H9 (cell line): Measurements from ENCODE around the gene OR6S1. TPM values are rescaled to one million over a fixed set of nuclear protein-coding genes. Genes with fewer than 3 reads are reported as not detected.

Experiments used
- DNase-seq: peaks from one replicate; pipeline ENCODE4 v3.0.0-alpha.2; 2017
- H2AFZ ChIP-seq: one replicate; pipeline ENCODE4 v1.6.1; 2013; ENCODE audit warnings: mild to moderate bottlenecking, low read length, control low read depth, moderate library complexity
- H2AK5ac ChIP-seq: 2 replicates; pipeline ENCODE4 v1.6.1; 2013; ENCODE audit warnings: low read length, control low read depth, mixed read lengths; ENCODE audit not compliant: insufficient read length
- H2BK120ac ChIP-seq: one replicate; pipeline ENCODE4 v1.6.1; 2013; ENCODE audit warnings: low read depth, mild to moderate bottlenecking, low read length, control low read depth, inconsistent platforms; ENCODE audit not compliant: poor library complexity, severe bottlenecking
- H2BK12ac ChIP-seq: 2 replicates; pipeline ENCODE4 v1.6.1; 2013; ENCODE audit warnings: low read length, control low read depth, mixed read lengths, low read depth; ENCODE audit not compliant: insufficient read length
- H2BK15ac ChIP-seq: 2 replicates; pipeline ENCODE4 v1.6.1; 2013; ENCODE audit warnings: low read depth, low read length, control low read depth
- H2BK20ac ChIP-seq: one replicate; pipeline ENCODE4 v1.6.1; 2013; ENCODE audit warnings: low read depth, mild to moderate bottlenecking, low read length, control low read depth, inconsistent platforms; ENCODE audit not compliant: poor library complexity, severe bottlenecking
- H2BK5ac ChIP-seq: 2 replicates; pipeline ENCODE4 v1.6.1; 2013; ENCODE audit warnings: low read length, control low read depth, mixed read lengths; ENCODE audit not compliant: insufficient read length
- H3K14ac ChIP-seq: 2 replicates; pipeline ENCODE4 v1.6.1; 2013; ENCODE audit warnings: low read length, control low read depth; ENCODE audit not compliant: insufficient read depth
- H3K18ac ChIP-seq: 2 replicates; pipeline ENCODE4 v1.6.1; 2013; ENCODE audit warnings: low read depth, mild to moderate bottlenecking, mixed read lengths, low read length, control low read depth; ENCODE audit not compliant: insufficient read length
- H3K23ac ChIP-seq: 2 replicates; pipeline ENCODE4 v1.6.1; 2013; ENCODE audit warnings: low read length, control low read depth, mixed read lengths, low read depth; ENCODE audit not compliant: insufficient read length
- H3K23me2 ChIP-seq: 2 replicates; pipeline ENCODE4 v1.6.1; 2013; ENCODE audit warnings: low read depth, mild to moderate bottlenecking, mixed read lengths, low read length, control low read depth; ENCODE audit not compliant: insufficient read length, poor library complexity, severe bottlenecking
- H3K27ac ChIP-seq: 2 replicates; pipeline ENCODE4 v1.5.1; 2013; ENCODE audit warnings: low read length, control low read depth, mixed read lengths, low read depth; ENCODE audit not compliant: insufficient read length
- H3K27me3 ChIP-seq: 2 replicates; pipeline ENCODE4 v1.6.1; 2013; ENCODE audit warnings: low read length, control low read depth, inconsistent platforms; ENCODE audit not compliant: insufficient read depth
- H3K4ac ChIP-seq: 2 replicates; pipeline ENCODE4 v1.6.1; 2013; ENCODE audit warnings: low read depth, mild to moderate bottlenecking, control low read depth, inconsistent platforms, low read length, moderate library complexity
- H3K4me1 ChIP-seq: 2 replicates; pipeline ENCODE4 v1.6.1; 2013; ENCODE audit warnings: low read length, control low read depth, inconsistent platforms; ENCODE audit not compliant: insufficient read depth
- H3K4me2 ChIP-seq: 2 replicates; pipeline ENCODE4 v1.6.1; 2013; ENCODE audit warnings: low read length, control low read depth, mixed read lengths; ENCODE audit not compliant: insufficient read length, insufficient read depth
- H3K56ac ChIP-seq: 2 replicates; pipeline ENCODE4 v1.6.1; 2013; ENCODE audit warnings: low read depth, mild to moderate bottlenecking, mixed read lengths, low read length, control low read depth; ENCODE audit not compliant: insufficient read length
- H3K79me1 ChIP-seq: 2 replicates; pipeline ENCODE4 v1.6.1; 2013; ENCODE audit warnings: low read depth, mild to moderate bottlenecking, moderate library complexity, low read length, control low read depth, inconsistent platforms; ENCODE audit not compliant: insufficient read depth, poor library complexity, severe bottlenecking
- H3K79me2 ChIP-seq: 2 replicates; pipeline ENCODE4 v1.6.1; 2013; ENCODE audit warnings: low read length, control low read depth, inconsistent platforms; ENCODE audit not compliant: insufficient read depth
- H3K9ac ChIP-seq: 2 replicates; pipeline ENCODE4 v1.6.1; 2013; ENCODE audit warnings: low read length, control low read depth, mixed read lengths; ENCODE audit not compliant: insufficient read length; ENCODE audit errors: extremely low read depth
- H3K9me3 ChIP-seq: one replicate; pipeline ENCODE4 v1.6.1; 2013; ENCODE audit warnings: low read depth, low read length, inconsistent platforms; ENCODE audit not compliant: control insufficient read depth
- H3T11ph ChIP-seq: one replicate; pipeline ENCODE4 v1.6.1; 2013; ENCODE audit warnings: mild to moderate bottlenecking, low read length, control low read depth, inconsistent platforms
- H4K20me1 ChIP-seq: one replicate; pipeline ENCODE4 v1.6.1; 2013; ENCODE audit not compliant: control insufficient read depth, insufficient read length, insufficient read depth
- H4K5ac ChIP-seq: 2 replicates; pipeline ENCODE4 v1.6.1; 2013; ENCODE audit warnings: low read depth, mild to moderate bottlenecking, mixed read lengths, low read length, control low read depth; ENCODE audit not compliant: insufficient read length
- H4K8ac ChIP-seq: replicated peaks from 2 replicates; pipeline ENCODE4 v1.6.1; 2013; ENCODE audit warnings: low read length, control low read depth, mixed read lengths, low read depth; ENCODE audit not compliant: insufficient read length
- H4K91ac ChIP-seq: 2 replicates; pipeline ENCODE4 v1.6.1; 2013; ENCODE audit warnings: low read depth, mild to moderate bottlenecking, moderate library complexity, mixed read lengths, low read length, control low read depth; ENCODE audit not compliant: insufficient read length
- H3K27ac Mint-ChIP-seq, 3 experiments: 2 replicates in 2 of 3; 3 replicates in 1 of 3; pipeline ENCODE4 v1.8.0; 2020 to 2021; ENCODE audit warnings: mixed read lengths in 3 of 3, mild to moderate bottlenecking in 1 of 3, moderate library complexity in 1 of 3
- H3K27me3 Mint-ChIP-seq: 2 replicates; pipeline ENCODE4 v1.8.0; 2021; ENCODE audit warnings: low read depth, mild to moderate bottlenecking, moderate library complexity, mixed read lengths
- H3K36me3 Mint-ChIP-seq, 3 experiments: 2 replicates in 2 of 3; 3 replicates in 1 of 3; pipeline ENCODE4 v1.8.0; 2020 to 2021; ENCODE audit warnings: low read depth in 3 of 3, mixed read lengths in 3 of 3; ENCODE audit not compliant: insufficient read depth in 1 of 3
- H3K4me1 Mint-ChIP-seq, 2 experiments: 2 replicates each; pipeline ENCODE4 v1.8.0; 2020; ENCODE audit warnings: mixed read lengths in 2 of 2
- H3K4me3 Mint-ChIP-seq, 2 experiments: 2 replicates in 1 of 2; 3 replicates in 1 of 2; pipeline ENCODE4 v1.8.0; 2020 to 2021; ENCODE audit warnings: mild to moderate bottlenecking in 2 of 2, mixed read lengths in 2 of 2, moderate library complexity in 1 of 2
- H3K9me3 Mint-ChIP-seq, 2 experiments: 2 replicates in 1 of 2; 3 replicates in 1 of 2; pipeline ENCODE4 v1.8.0; 2020; ENCODE audit warnings: mild to moderate bottlenecking in 2 of 2, mixed read lengths in 2 of 2, moderate library complexity in 1 of 2
- WGBS: extraction: QIAGEN DNeasy Blood & Tissue Kit; methylation state at CpG from one replicate; pipeline ENCODE4 v1.1.7; 2013; ENCODE audit warnings: missing lambda C conversion rate, low lambda C conversion rate, mixed read lengths; ENCODE audit not compliant: insufficient read length; ENCODE audit errors: extremely low coverage; 5-methylcytosine and 5-hydroxymethylcytosine counted together
- total RNA-seq: library from RNA; stranded (reverse); gene quantifications from 2 replicates; pipeline ENCODE4 v1.2.1, GENCODE V29; 2021
- TF ChIP-seq, protein P1 (sequence below): fragments of 200-600 bp; sonication (generic); conservative IDR thresholded peaks from 3 replicates; pipeline ENCODE4 v1.8.0; 2021; ENCODE audit warnings: antibody characterized with exemption, mild to moderate bottlenecking

OR6S1 gene
- total RNA-seq, 1 experiment from 2014 or later = not detected

DNA sequence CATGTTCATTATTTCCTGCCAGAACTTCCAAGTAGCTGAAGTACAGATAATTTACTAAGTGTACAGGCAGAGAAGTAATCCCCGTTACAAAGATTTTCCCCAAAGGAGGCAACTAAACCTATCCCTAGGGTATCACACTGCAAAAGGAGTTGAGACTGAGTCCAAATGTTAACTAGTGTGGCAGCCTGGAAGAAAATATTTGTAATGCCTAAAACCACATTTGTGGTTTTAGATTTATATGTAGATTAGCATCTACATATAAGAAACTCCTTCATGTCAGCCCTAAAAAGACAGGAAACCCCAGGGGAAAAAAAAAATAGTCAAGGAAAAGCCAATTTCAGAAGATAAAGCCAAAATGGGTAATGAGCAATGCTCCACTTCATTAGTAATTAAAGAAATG, 48.9 kb downstream of the OR6S1 start:
- H3K9me3 Mint-ChIP-seq = no peaks in the 10 kb centered on the region; a peak in 3 of 5 replicates
- no peak overlapping the region for H3K56ac ChIP-seq
- H2BK120ac ChIP-seq = no peak overlapping the region
- H4K91ac ChIP-seq = no peak overlapping the region
- H3K27me3 Mint-ChIP-seq = no peaks in the 10 kb centered on the region; the same call in 1 of the 2 replicates
- H4K8ac ChIP-seq = no peak overlapping the region
- H3K4me2 ChIP-seq = no peak overlapping the region
- no peak overlapping the region for H2BK15ac ChIP-seq
- H3T11ph ChIP-seq = no peak overlapping the region
- H2AK5ac ChIP-seq = no peak overlapping the region
- no peak overlapping the region for H2BK5ac ChIP-seq
- H3K14ac ChIP-seq = no peak overlapping the region
- no peaks in the 10 kb centered on the region for H3K27me3 ChIP-seq
- no peak overlapping the region for H3K27ac ChIP-seq
- no peaks in the 10 kb centered on the region for H3K4me1 ChIP-seq
- H3K4ac ChIP-seq = no peak overlapping the region
- no peaks in the 10 kb centered on the region for H4K20me1 ChIP-seq
- H3K79me2 ChIP-seq = no peaks in the 10 kb centered on the region
- H3K4me1 Mint-ChIP-seq = peaks cover 4 to 10% of the 10 kb centered on the region in 2 experiments
- H3K18ac ChIP-seq = no peak overlapping the region
- no peaks in the 10 kb centered on the region for H3K9me3 ChIP-seq
- no peaks in the 10 kb centered on the region for H3K79me1 ChIP-seq
- H3K23ac ChIP-seq = no peak overlapping the region
- no peak overlapping the region for H3K9ac ChIP-seq
- no peak overlapping the region for H3K4me3 Mint-ChIP-seq
- H3K36me3 Mint-ChIP-seq = peaks cover 0 to 4% (median 0%) of the 10 kb centered on the region in 3 experiments; a peak in 2 of 7 replicates
- no peak overlapping the region for H2AFZ ChIP-seq
- H3K27ac Mint-ChIP-seq = no peak overlapping the region
- no peak for DNase-seq
- TF ChIP-seq, protein P1, sequence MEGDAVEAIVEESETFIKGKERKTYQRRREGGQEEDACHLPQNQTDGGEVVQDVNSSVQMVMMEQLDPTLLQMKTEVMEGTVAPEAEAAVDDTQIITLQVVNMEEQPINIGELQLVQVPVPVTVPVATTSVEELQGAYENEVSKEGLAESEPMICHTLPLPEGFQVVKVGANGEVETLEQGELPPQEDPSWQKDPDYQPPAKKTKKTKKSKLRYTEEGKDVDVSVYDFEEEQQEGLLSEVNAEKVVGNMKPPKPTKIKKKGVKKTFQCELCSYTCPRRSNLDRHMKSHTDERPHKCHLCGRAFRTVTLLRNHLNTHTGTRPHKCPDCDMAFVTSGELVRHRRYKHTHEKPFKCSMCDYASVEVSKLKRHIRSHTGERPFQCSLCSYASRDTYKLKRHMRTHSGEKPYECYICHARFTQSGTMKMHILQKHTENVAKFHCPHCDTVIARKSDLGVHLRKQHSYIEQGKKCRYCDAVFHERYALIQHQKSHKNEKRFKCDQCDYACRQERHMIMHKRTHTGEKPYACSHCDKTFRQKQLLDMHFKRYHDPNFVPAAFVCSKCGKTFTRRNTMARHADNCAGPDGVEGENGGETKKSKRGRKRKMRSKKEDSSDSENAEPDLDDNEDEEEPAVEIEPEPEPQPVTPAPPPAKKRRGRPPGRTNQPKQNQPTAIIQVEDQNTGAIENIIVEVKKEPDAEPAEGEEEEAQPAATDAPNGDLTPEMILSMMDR = no peak
- no peaks in the 10 kb centered on the region for H3K23me2 ChIP-seq
- H2BK20ac ChIP-seq = no peak overlapping the region
- no peak overlapping the region for H4K5ac ChIP-seq
- no peak overlapping the region for H2BK12ac ChIP-seq
- WGBS = no CpG with 5 or more reads among the region's 1 CpG
